H1 (cell line): Measurements from ENCODE around the gene DNAJB12. TPM values are rescaled to one million over a fixed set of nuclear protein-coding genes. Genes with fewer than 3 reads are reported as not detected.

Source experiments
- CTCF ChIA-PET: fragments of 300-600 bp; sonication (Branson Sonifier 250); formaldehyde crosslinking; loops from one replicate; lab custom pipeline; 2021; ENCODE audit not compliant: partially characterized antibody; lab: Charles Lee
- POLR2A ChIA-PET: fragments of 300-600 bp; sonication (Branson Sonifier 250); formaldehyde crosslinking; loops from one replicate; lab custom pipeline; 2021; ENCODE audit warnings: inconsistent platforms; ENCODE audit not compliant: partially characterized antibody; lab: Charles Lee
- DNase-seq, 2 experiments: peaks; one replicate each; pipeline versions ENCODE4 v3.0.0 to v3.0.0-alpha.2; 2010 to 2022; ENCODE audit warnings: low spot score in 2 of 2, low read depth in 1 of 2, mixed read lengths in 1 of 2
- FAIRE-seq: peaks from 2 replicates; lab custom pipeline; 2011; peaks lifted over from hg19 to GRCh38; lab: Jason Lieb, UNC
- H2AFZ ChIP-seq: 2 replicates; pipeline ENCODE4 v1.8.1; 2012; ENCODE audit warnings: low read length, inconsistent platforms
- H2AK5ac ChIP-seq: 2 replicates; pipeline ENCODE4 v1.6.1; 2013; ENCODE audit warnings: low read depth, low read length
- H2BK120ac ChIP-seq: replicated peaks from 2 replicates; pipeline ENCODE3; 2013; ENCODE audit warnings: low read depth, low read length, inconsistent platforms
- H2BK12ac ChIP-seq: 2 replicates; pipeline ENCODE4 v1.6.1; 2013; ENCODE audit warnings: low read depth, low read length
- H2BK15ac ChIP-seq: 2 replicates; pipeline ENCODE4 v1.6.1; 2013; ENCODE audit warnings: low read length
- H2BK20ac ChIP-seq: 2 replicates; pipeline ENCODE4 v1.6.1; 2013; ENCODE audit warnings: low read length
- H2BK5ac ChIP-seq: 2 replicates; pipeline ENCODE4 v1.6.1; 2013; ENCODE audit warnings: low read depth, low read length
- H3K14ac ChIP-seq: 2 replicates; pipeline ENCODE4 v1.6.1; 2013; ENCODE audit warnings: inconsistent platforms; ENCODE audit not compliant: insufficient read length
- H3K18ac ChIP-seq: 2 replicates; pipeline ENCODE4 v1.6.1; 2013; ENCODE audit warnings: low read length; ENCODE audit errors: extremely low read depth
- H3K23ac ChIP-seq: 2 replicates; pipeline ENCODE4 v1.6.1; 2013; ENCODE audit warnings: inconsistent platforms; ENCODE audit not compliant: insufficient read length
- H3K23me2 ChIP-seq: 2 replicates; pipeline ENCODE4 v1.6.1; 2013; ENCODE audit warnings: low read depth, low read length
- H3K27ac ChIP-seq: 2 replicates; pipeline ENCODE4 v1.6.1; 2011; ENCODE audit warnings: low read depth, low read length, inconsistent platforms
- H3K27me3 ChIP-seq, 4 experiments: replicated peaks in 1 of 4; 1 replicate in 1 of 4; 2 replicates in 3 of 4; pipeline versions ENCODE4 v1.6.1 to v1.8.1; 2011 to 2013; ENCODE audit warnings: low read length in 3 of 4, mild to moderate bottlenecking in 3 of 4, inconsistent platforms in 2 of 4, mixed read lengths in 2 of 4, moderate library complexity in 1 of 4; ENCODE audit not compliant: control insufficient read depth in 3 of 4, insufficient read depth in 3 of 4; ENCODE audit errors: extremely low read depth in 1 of 4
- H3K36me3 ChIP-seq, 4 experiments: 2 replicates each; pipeline versions ENCODE4 v1.6.1 to v1.8.1; 2011 to 2013; ENCODE audit warnings: mild to moderate bottlenecking in 4 of 4, low read length in 3 of 4, moderate library complexity in 2 of 4, control low read depth in 1 of 4, inconsistent platforms in 1 of 4; ENCODE audit not compliant: insufficient read depth in 4 of 4, control insufficient read depth in 2 of 4
- H3K4ac ChIP-seq: replicated peaks from 2 replicates; pipeline ENCODE3; 2013; ENCODE audit warnings: low read length, low read depth, mixed read lengths, inconsistent platforms; ENCODE audit not compliant: insufficient read length
- H3K4me1 ChIP-seq, 4 experiments: replicated peaks in 1 of 4; 1 replicate in 1 of 4; 2 replicates in 3 of 4; pipeline versions ENCODE4 v1.6.1 to v1.8.1; 2011 to 2013; ENCODE audit warnings: low read length in 3 of 4, inconsistent platforms in 2 of 4, mixed read lengths in 1 of 4; ENCODE audit not compliant: insufficient read depth in 4 of 4, control insufficient read depth in 3 of 4
- H3K4me2 ChIP-seq, 2 experiments: 2 replicates each; pipeline versions ENCODE4 v1.6.1 to v1.8.1; 2011 to 2013; ENCODE audit warnings: low read depth in 2 of 2, low read length in 2 of 2, control low read depth in 1 of 2, inconsistent platforms in 1 of 2, mild to moderate bottlenecking in 1 of 2; ENCODE audit not compliant: insufficient read depth in 1 of 2
- H3K4me3 ChIP-seq, 4 experiments: fragments of 200-600, 300-600 bp in 1 of 4; sonication (generic), shearing (Covaris generic), sonication (Bioruptor Twin) in 1 of 4; 2 replicates each; pipeline versions ENCODE4 v1.5.1 to v1.8.1; 2011 to 2016; ENCODE audit warnings: low read length in 4 of 4, low read depth in 3 of 4, control low read depth in 2 of 4, inconsistent platforms in 2 of 4, mild to moderate bottlenecking in 2 of 4, mixed read lengths in 1 of 4, moderate library complexity in 1 of 4; ENCODE audit not compliant: insufficient read depth in 2 of 4; ENCODE audit errors: extremely low read depth in 1 of 4
- H3K56ac ChIP-seq: replicated peaks from 2 replicates; pipeline ENCODE3; 2013; ENCODE audit warnings: low read depth, mild to moderate bottlenecking, mixed read lengths, low read length, inconsistent platforms; ENCODE audit not compliant: insufficient read length
- H3K79me1 ChIP-seq: 2 replicates; pipeline ENCODE4 v1.6.1; 2013; ENCODE audit warnings: low read depth, low read length, control low read depth
- H3K79me2 ChIP-seq, 2 experiments: 2 replicates each; pipeline versions ENCODE4 v1.6.1 to v1.8.1; 2012 to 2013; ENCODE audit warnings: low read length in 2 of 2, mild to moderate bottlenecking in 2 of 2, inconsistent platforms in 1 of 2; ENCODE audit not compliant: insufficient read depth in 2 of 2, control insufficient read depth in 1 of 2
- H3K9ac ChIP-seq, 4 experiments: replicated peaks in 1 of 4; 1 replicate in 1 of 4; 2 replicates in 3 of 4; pipeline versions ENCODE4 v1.6.1 to v1.8.1; 2011 to 2013; ENCODE audit warnings: low read depth in 3 of 4, low read length in 3 of 4, control low read depth in 2 of 4, mild to moderate bottlenecking in 2 of 4, moderate library complexity in 2 of 4, inconsistent platforms in 1 of 4; ENCODE audit errors: extremely low read depth in 1 of 4
- H3K9me3 ChIP-seq, 2 experiments: 2 replicates each; pipeline versions ENCODE4 v1.6.1 to v1.8.1; 2012 to 2013; ENCODE audit warnings: mild to moderate bottlenecking in 2 of 2, moderate library complexity in 2 of 2, control low read depth in 1 of 2, inconsistent platforms in 1 of 2, low read depth in 1 of 2, low read length in 1 of 2, mixed read lengths in 1 of 2; ENCODE audit not compliant: insufficient read depth in 2 of 2
- H4K20me1 ChIP-seq, 2 experiments: replicated peaks in 1 of 2; 2 replicates each; pipeline versions ENCODE3 to v1.8.1; 2011 to 2013; ENCODE audit warnings: inconsistent platforms in 2 of 2, low read length in 2 of 2, mild to moderate bottlenecking in 1 of 2; ENCODE audit not compliant: insufficient read depth in 2 of 2, control insufficient read depth in 1 of 2
- H4K5ac ChIP-seq: 2 replicates; pipeline ENCODE4 v1.6.1; 2013; ENCODE audit warnings: low read length, low read depth, mixed read lengths, inconsistent platforms; ENCODE audit not compliant: insufficient read length
- H4K8ac ChIP-seq: 2 replicates; pipeline ENCODE4 v1.8.0; 2013; ENCODE audit warnings: mild to moderate bottlenecking, moderate library complexity, low read length, inconsistent platforms; ENCODE audit not compliant: insufficient read depth; ENCODE audit errors: extremely low read depth
- H4K91ac ChIP-seq: replicated peaks from 2 replicates; pipeline ENCODE3; 2013; ENCODE audit warnings: low read length, mixed read lengths, inconsistent platforms; ENCODE audit not compliant: insufficient read length
- MAX ChIP-seq: IDR thresholded peaks from 2 replicates; pipeline ENCODE4 v1.6.1; 2012; ENCODE audit warnings: inconsistent platforms
- RAD21 ChIP-seq, 2 experiments: IDR thresholded peaks in 1 of 2; conservative IDR thresholded peaks in 1 of 2; 2 replicates each; pipeline ENCODE4 v1.6.1; 2011; ENCODE audit warnings: low read depth in 2 of 2, low read length in 2 of 2, improper control_type of control experiment in 1 of 2, inconsistent platforms in 1 of 2, mild to moderate bottlenecking in 1 of 2, moderate library complexity in 1 of 2
- RXRA ChIP-seq: IDR thresholded peaks from 2 replicates; pipeline ENCODE4 v1.6.1; 2011; ENCODE audit warnings: low read depth, mild to moderate bottlenecking, low read length, moderate library complexity; ENCODE audit not compliant: insufficient read depth
- TBP ChIP-seq: IDR thresholded peaks from 2 replicates; pipeline ENCODE4 v1.6.1; 2011; ENCODE audit warnings: low read depth, low read length, improper control_type of control experiment
- TEAD4 ChIP-seq: IDR thresholded peaks from 2 replicates; pipeline ENCODE4 v1.6.1; 2012; ENCODE audit warnings: low read depth, low read length, inconsistent platforms, mixed read lengths
- YY1 ChIP-seq: IDR thresholded peaks from 2 replicates; pipeline ENCODE4 v1.6.1; 2011; ENCODE audit warnings: low read depth, mild to moderate bottlenecking, low read length
- WGBS, 2 experiments: shearing (Covaris generic) in 1 of 2; methylation state at CpG; one replicate each; pipeline versions ENCODE4 v1.1.6 to v1.1.7; 2013 to 2015; ENCODE audit warnings: low lambda C conversion rate in 2 of 2, mixed read lengths in 2 of 2, inconsistent platforms in 1 of 2, low coverage in 1 of 2, missing lambda C conversion rate in 1 of 2; ENCODE audit not compliant: insufficient replicate concordance in 2 of 2, insufficient coverage in 1 of 2, insufficient read length in 1 of 2; ENCODE audit errors: extremely low coverage in 1 of 2, missing lambda C conversion rate in 1 of 2; 5-methylcytosine and 5-hydroxymethylcytosine counted together
- polyA plus RNA-seq, 7 experiments: library from polyadenylated mRNA; depleted of rRNA in 3 of 7; stranded (reverse) in 5 of 7; unstranded in 2 of 7; fragments of >200 nt in 5 of 7; fragments of 200-250 nt in 2 of 7; gene quantifications; 1 replicate in 5 of 7; 2 replicates in 1 of 7; 4 replicates in 1 of 7; pipeline versions ENCODE4 v1.2.1 to v1.2.3, GENCODE V29; 2011 to 2013; ENCODE audit warnings: missing spikeins in 2 of 7, mixed read lengths in 2 of 7
- total RNA-seq: library from RNA; stranded (reverse); fragmentation: NEBNext Ultra II Directional; extraction: Animal tissue kit (Norgen Biotek cat#: 25700); gene quantifications from 2 replicates; pipeline ENCODE4 v1.2.1, GENCODE V29; 2021
- TF ChIP-seq, protein P1 (sequence below): IDR thresholded peaks from 2 replicates; pipeline ENCODE4 v1.6.1; 2012; ENCODE audit warnings: inconsistent platforms

DNAJB12 gene
- total and polyA plus RNA-seq, 2 of the 8 experiments (the other 6 are each of a cell fraction or from before 2014, with no cell fraction given) = 10.8 to 20.5 TPM

- POLR2A ChIA-PET = interaction anchor here (0.6 to 5.6 kb wide), 5 partner anchors 9 to 219 kb away, joined by 4 to 64 read pairs (median 7); partner anchors contain the start of genes DDIT4 and DNAJB12
- H2BK5ac ChIP-seq = no peak overlapping the region; the same call in 1 of the 2 replicates
- H2AK5ac ChIP-seq = no peak overlapping the region
- H2AFZ ChIP-seq = no peak overlapping the region
- peak in 1 of 2 experiments; percentile 96 for DNase-seq
- peaks cover 7 to 11% (median 8%) of the 10 kb centered on the region in 4 experiments; a peak in 6 of 8 replicates for H3K36me3 ChIP-seq
- no peak overlapping the region for H4K5ac ChIP-seq
- H3K79me1 ChIP-seq = no peaks in the 10 kb centered on the region
- no peak overlapping the region for H3K18ac ChIP-seq
- H3K4me2 ChIP-seq = no peak overlapping the region
- H3K4me1 ChIP-seq = peaks cover 0 to 4% (median under 1%) of the 10 kb centered on the region in 4 experiments; a peak in 3 of 7 replicates
- H3K23me2 ChIP-seq = no peaks in the 10 kb centered on the region
- CTCF ChIA-PET = interaction anchor here (0.6 to 3.2 kb wide), 16 partner anchors 9 to 494 kb away, joined by 3 to 24 read pairs (median 4); partner anchors contain the start of gene DDIT4
- no peaks in the 10 kb centered on the region for H3K9me3 ChIP-seq
- H3K56ac ChIP-seq = no peak overlapping the region
- no peak overlapping the region for H3K9ac ChIP-seq
- FAIRE-seq = peak; percentile 24
- H3K27me3 ChIP-seq = no peaks in the 10 kb centered on the region
- H3K27ac ChIP-seq = no peak overlapping the region
- no peak overlapping the region for H4K91ac ChIP-seq
- no peak overlapping the region for H4K8ac ChIP-seq
- H2BK20ac ChIP-seq = no peak overlapping the region
- no peak overlapping the region for H2BK15ac ChIP-seq
- no peak overlapping the region for H3K14ac ChIP-seq
- H3K23ac ChIP-seq = no peak overlapping the region
- no peak overlapping the region for H2BK120ac ChIP-seq
- no peak overlapping the region for H3K4ac ChIP-seq
- H3K4me3 ChIP-seq = no peak overlapping the region
- H2BK12ac ChIP-seq = no peak overlapping the region; the same call in 1 of the 2 replicates
- H3K79me2 ChIP-seq = no peaks in the 10 kb centered on the region
- 75% methylated on average over 26 of the region's 28 CpGs; no CpG with 5 or more reads in 1 of the 2 experiments for WGBS, 2 experiments
- H4K20me1 ChIP-seq = no peaks in the 10 kb centered on the region
- peak; percentile 72 to 82 for TF ChIP-seq RAD21 (IDR thresholded peaks at IDR 0.05 in 1 of 2, conservative IDR thresholded peaks at IDR 0.05 in 1 of 2; ENCODE audit: low read depth in 2 of 2, low read length in 2 of 2)
- no peak for TF ChIP-seq TBP
- TF ChIP-seq, protein P1, sequence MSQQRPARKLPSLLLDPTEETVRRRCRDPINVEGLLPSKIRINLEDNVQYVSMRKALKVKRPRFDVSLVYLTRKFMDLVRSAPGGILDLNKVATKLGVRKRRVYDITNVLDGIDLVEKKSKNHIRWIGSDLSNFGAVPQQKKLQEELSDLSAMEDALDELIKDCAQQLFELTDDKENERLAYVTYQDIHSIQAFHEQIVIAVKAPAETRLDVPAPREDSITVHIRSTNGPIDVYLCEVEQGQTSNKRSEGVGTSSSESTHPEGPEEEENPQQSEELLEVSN = 0 out of 2 replicates have a peak, but pooled peaks have one; percentile 23
- peak; percentile 83 for TF ChIP-seq MAX
- peak; percentile 70; the same call in 1 of the 2 replicates for TF ChIP-seq YY1
- 0 out of 2 replicates have a peak, but pooled peaks have one; percentile 11 for TF ChIP-seq TEAD4
- TF ChIP-seq RXRA = no peak
These were observed 14.0 kb downstream of the DNAJB12 start for GRCh38 chr10:72340510-72341261.
